ENCODE measurements around the gene SYT10.
"Not testable (repeated sequence)": the region's sequence is repeated elsewhere in the genome, so short reads cannot be mapped to it uniquely, and the experiment has no call there.

SYT10 gene

DNA sequence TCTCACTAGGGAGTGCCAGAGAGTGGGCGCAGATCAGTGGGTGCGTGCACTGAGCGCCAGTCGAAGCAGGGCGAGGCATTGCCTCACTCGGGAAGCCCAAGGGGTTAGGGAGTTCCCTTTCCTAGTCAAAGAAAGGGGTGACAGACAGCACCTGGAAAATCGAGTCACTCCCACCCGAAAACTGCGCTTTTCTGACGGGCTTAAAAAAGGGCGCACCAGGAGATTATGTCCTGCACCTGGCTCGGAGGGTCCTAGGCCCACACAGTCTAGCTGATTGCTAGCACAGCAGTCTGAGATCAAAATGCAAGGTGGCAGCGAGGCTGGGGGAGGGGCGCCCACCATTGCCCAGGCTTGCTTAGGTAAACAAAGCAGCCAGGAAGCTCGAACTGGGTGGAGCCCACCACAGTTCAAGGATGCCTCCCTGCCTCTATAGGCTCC, 107.6 kb downstream of the SYT10 start:
- not testable (repeated sequence) for DNase-seq (ENCODE audit: low read depth)

DNA sequence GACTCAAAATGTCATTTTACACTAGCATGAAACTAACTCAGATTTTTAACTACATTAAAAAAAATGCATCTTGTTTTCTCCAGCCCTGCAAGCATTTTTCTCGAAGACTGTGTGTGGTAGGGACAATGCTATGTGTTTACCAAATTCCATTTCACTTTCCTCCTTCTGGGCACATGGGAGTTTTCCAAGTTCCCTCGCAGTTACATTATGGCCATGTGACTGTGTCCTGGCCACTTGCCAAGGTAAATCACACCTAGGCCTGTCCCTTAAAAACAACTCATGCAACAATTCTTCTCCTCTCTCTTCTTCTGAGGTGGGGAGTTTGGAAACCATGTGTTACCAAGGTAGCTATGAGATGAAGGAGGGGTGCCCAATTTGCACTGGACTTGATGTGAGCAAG, 108.7 kb downstream of the SYT10 start:
- DNase-seq (ENCODE audit: low read depth) = no peak

Measured in stimulated activated CD8-positive, alpha-beta memory T cell treated with anti-CD3 and anti-CD28 coated beads, Interleukin-12 subunit alpha, Interleukin-12 subunit beta, amount 100 ng/mL, for 1 hour (primary cell).